NCI-H524 (cell line): ENCODE data around the gene SALL4.
"Not testable (repeated sequence)": the region's sequence is repeated elsewhere in the genome, so short reads cannot be mapped to it uniquely, and the experiment has no call there.

Experiments used
- DNase-seq, 2 experiments: peaks; one replicate each; lab custom pipeline; 2025; lab: John Stamatoyannopoulos, UW

Gene SALL4

DNA sequence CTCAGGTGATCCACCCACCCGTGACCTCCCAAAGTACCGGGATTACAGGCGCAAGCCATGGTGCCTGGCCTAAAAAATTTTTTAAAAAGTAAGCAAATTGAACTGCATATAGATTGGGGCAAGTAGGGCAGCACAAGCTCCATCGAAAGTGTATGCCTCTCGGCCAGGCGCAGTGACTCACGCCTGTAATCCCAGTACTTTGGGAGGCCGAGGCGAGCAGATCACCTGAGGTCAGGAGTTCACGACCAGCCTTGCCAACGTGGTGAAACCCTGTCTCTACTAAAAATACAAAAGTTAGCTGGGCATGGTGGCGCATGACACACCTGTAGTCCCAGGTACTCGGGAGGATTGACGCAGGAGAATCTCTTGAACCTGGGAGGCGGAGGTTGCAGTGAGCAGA lies 64.1 kb downstream of the SALL4 start:
- DNase-seq = not testable (repeated sequence)

GRCh38 chr20:51736947-51737346 lies 65.4 kb downstream of the SALL4 start:
- DNase-seq = no peak

- DNase-seq = no peak
Observed at GRCh38 chr20:51735728-51736600, 66.4 kb downstream of the SALL4 start.

GRCh38 chr20:51734876-51735720 lies 67.2 kb downstream of the SALL4 start:
- DNase-seq = no peak

- no peak for DNase-seq
Observed at GRCh38 chr20:51733070-51733469, 69.3 kb downstream of the SALL4 start.
